SK-N-SH (cell line): ENCODE results near the gene LAPTM5. TPM values are rescaled to one million over a fixed set of nuclear protein-coding genes. Genes with fewer than 3 reads are reported as not detected.
A peak's percentile ranks its signal among the peaks of the same experiment; 100 is the strongest.

Source experiments
- CTCF ChIA-PET: fragments of 300-600, 350-600 bp; formaldehyde crosslinking; extraction: SDS; loops from one replicate; lab custom pipeline; 2021; lab: Yijun Ruan, JAX
- POLR2A ChIA-PET: fragments of 350-600 bp; sonication (Branson Sonifier 250); formaldehyde crosslinking; extraction: SDS; loops from one replicate; lab custom pipeline; 2020; ENCODE audit warnings: antibody characterized with exemption, inconsistent platforms; lab: Yijun Ruan, JAX
- DNase-seq: peaks from one replicate; pipeline ENCODE4 v3.0.0; 2012
- H2AFZ ChIP-seq: fragments of 200-600 bp; sonication (generic); 2 replicates; pipeline ENCODE4 v1.8.1; 2016; ENCODE audit warnings: antibody characterized with exemption, mild to moderate bottlenecking, low read depth
- H3F3A ChIP-seq: fragments of 200-600 bp; sonication (generic); replicated peaks from 2 replicates; pipeline ENCODE3; 2016; ENCODE audit warnings: antibody characterized with exemption, mild to moderate bottlenecking; ENCODE audit not compliant: insufficient read depth
- H3K27ac ChIP-seq, 2 experiments: fragments of 200-500 bp in 1 of 2; fragments of 200-600 bp in 1 of 2; sonication (Bioruptor generic) in 1 of 2; sonication (generic), shearing (Covaris generic) in 1 of 2; 2 replicates each; pipeline versions ENCODE4 v1.5.1 to v1.6.1; 2014 to 2016; ENCODE audit warnings: low read depth in 2 of 2, inconsistent platforms in 1 of 2, low read length in 1 of 2, mild to moderate bottlenecking in 1 of 2, mixed read lengths in 1 of 2
- H3K27me3 ChIP-seq: fragments of 200-600 bp; sonication (generic), shearing (Covaris generic); 2 replicates; pipeline ENCODE4 v1.6.1; 2016; ENCODE audit warnings: mixed run types; ENCODE audit not compliant: insufficient read depth
- H3K36me3 ChIP-seq, 2 experiments: fragments of 200-500 bp in 1 of 2; fragments of 200-600 bp in 1 of 2; sonication (Bioruptor generic) in 1 of 2; sonication (generic) in 1 of 2; replicated peaks in 1 of 2; 2 replicates each; pipeline versions ENCODE3 to v1.5.1; 2014 to 2016; ENCODE audit warnings: low read length in 1 of 2, mild to moderate bottlenecking in 1 of 2; ENCODE audit not compliant: insufficient read depth in 2 of 2, control insufficient read depth in 1 of 2
- H3K4me1 ChIP-seq, 2 experiments: fragments of 200-500 bp in 1 of 2; fragments of 200-600 bp in 1 of 2; sonication (Bioruptor generic) in 1 of 2; sonication (generic), shearing (Covaris generic) in 1 of 2; 2 replicates each; pipeline versions ENCODE4 v1.5.1 to v1.6.1; 2014 to 2016; ENCODE audit warnings: low read depth in 1 of 2, low read length in 1 of 2, mixed run types in 1 of 2; ENCODE audit not compliant: insufficient read depth in 2 of 2, control insufficient read depth in 1 of 2
- H3K4me2 ChIP-seq: fragments of 200-600 bp; sonication (generic), shearing (Covaris generic); 2 replicates; pipeline ENCODE4 v1.6.1; 2017; ENCODE audit warnings: mixed run types
- H3K4me3 ChIP-seq, 2 experiments: fragments of 200-500 bp in 1 of 2; fragments of 200-600 bp in 1 of 2; sonication (Bioruptor generic) in 1 of 2; sonication (generic), shearing (Covaris generic) in 1 of 2; 2 replicates each; pipeline versions ENCODE4 v1.5.1 to v1.8.1; 2014 to 2016; ENCODE audit warnings: low read depth in 2 of 2, inconsistent platforms in 1 of 2, low read length in 1 of 2, mild to moderate bottlenecking in 1 of 2, mixed read lengths in 1 of 2, moderate library complexity in 1 of 2
- H3K79me2 ChIP-seq: fragments of 200-600 bp; sonication (generic); 2 replicates; pipeline ENCODE4 v1.8.1; 2017; ENCODE audit warnings: mild to moderate bottlenecking; ENCODE audit not compliant: insufficient read depth
- H3K9ac ChIP-seq: fragments of 200-600 bp; sonication (generic); 2 replicates; pipeline ENCODE4 v1.6.1; 2017; ENCODE audit warnings: mixed run types
- H3K9me2 ChIP-seq: fragments of 200-600 bp; sonication (generic); 2 replicates; pipeline ENCODE4 v1.6.1; 2017; ENCODE audit warnings: mixed run types
- H3K9me3 ChIP-seq: fragments of 200-600 bp; sonication (generic); 2 replicates; pipeline ENCODE4 v1.6.1; 2017; ENCODE audit warnings: mixed run types, mild to moderate bottlenecking, moderate library complexity
- H4K20me1 ChIP-seq: fragments of 200-600 bp; sonication (generic); 2 replicates; pipeline ENCODE4 v1.6.1; 2017; ENCODE audit warnings: mild to moderate bottlenecking, mixed run types; ENCODE audit not compliant: insufficient read depth
- CHD2 ChIP-seq: fragments of 150-350 bp; IDR thresholded peaks from 2 replicates; pipeline ENCODE4 v1.6.1; 2018; ENCODE audit warnings: low read length; ENCODE audit not compliant: partially characterized antibody
- CTCF ChIP-seq: fragments of 200-600 bp; sonication (generic); IDR thresholded peaks from 2 replicates; pipeline ENCODE4 v1.6.1; 2017; ENCODE audit warnings: antibody characterized with exemption, mild to moderate bottlenecking, moderate library complexity
- GABPA ChIP-seq: IDR thresholded peaks from 2 replicates; pipeline ENCODE4 v1.4.0; 2012; ENCODE audit warnings: low read depth, mild to moderate bottlenecking
- MEF2A ChIP-seq: IDR thresholded peaks from 2 replicates; pipeline ENCODE4 v1.4.0; 2012; ENCODE audit warnings: low read depth, borderline replicate concordance
- RAD21 ChIP-seq: IDR thresholded peaks from 2 replicates; pipeline ENCODE4 v1.6.1; 2012; ENCODE audit warnings: mild to moderate bottlenecking, low read length
- RCOR1 ChIP-seq: fragments of 150-350 bp; IDR thresholded peaks from 2 replicates; pipeline ENCODE4 v1.6.1; 2017; ENCODE audit warnings: antibody characterized with exemption, low read length
- RFX5 ChIP-seq: IDR thresholded peaks from 2 replicates; pipeline ENCODE4 v1.6.1; 2012; ENCODE audit warnings: mild to moderate bottlenecking, improper control_type of control experiment, low read length
- RXRA ChIP-seq: IDR thresholded peaks from 2 replicates; pipeline ENCODE4 v1.4.0; 2012; ENCODE audit warnings: low read depth, mild to moderate bottlenecking, borderline replicate concordance
- SMC3 ChIP-seq: IDR thresholded peaks from 2 replicates; pipeline ENCODE4 v1.6.1; 2012; ENCODE audit warnings: low read depth, low read length, improper control_type of control experiment
- TAF1 ChIP-seq: IDR thresholded peaks from 2 replicates; pipeline ENCODE4 v1.6.1; 2012; ENCODE audit warnings: low read depth, mild to moderate bottlenecking, low read length, moderate library complexity, borderline replicate concordance
- TCF12 ChIP-seq: IDR thresholded peaks from 2 replicates; pipeline ENCODE4 v1.4.0; 2012
- TEAD4 ChIP-seq: IDR thresholded peaks from 2 replicates; pipeline ENCODE4 v1.4.0; 2012; ENCODE audit warnings: mild to moderate bottlenecking, borderline replicate concordance; ENCODE audit not compliant: insufficient read depth
- YY1 ChIP-seq: IDR thresholded peaks from 2 replicates; pipeline ENCODE4 v1.4.0; 2012; ENCODE audit warnings: low read depth, mild to moderate bottlenecking
- ZBTB33 ChIP-seq: IDR thresholded peaks from 2 replicates; pipeline ENCODE4 v1.4.0; 2012; ENCODE audit warnings: low read depth, borderline replicate concordance
- WGBS: methylation state at CpG from one replicate; pipeline ENCODE4 v1.1.6; 2017; ENCODE audit warnings: low lambda C conversion rate; 5-methylcytosine and 5-hydroxymethylcytosine counted together
- polyA plus RNA-seq, 3 experiments: library from polyadenylated mRNA; depleted of rRNA; stranded (reverse); fragments of >200 nt; gene quantifications; 2 replicates each; pipeline ENCODE4 v1.2.3, GENCODE V29; 2012
- TF ChIP-seq, protein P1 (sequence below): IDR thresholded peaks from 2 replicates; pipeline ENCODE4 v1.4.0; 2012; ENCODE audit warnings: low read depth
- TF ChIP-seq, protein P2 (sequence below): fragments of 150-350 bp; IDR thresholded peaks from 2 replicates; pipeline ENCODE4 v1.6.1; 2016; ENCODE audit warnings: mild to moderate bottlenecking, low read depth, low read length

Gene LAPTM5
- polyA plus RNA-seq, 1 of the 3 experiments (the other 2 are of a cell fraction) = 1.1 TPM

DNA sequence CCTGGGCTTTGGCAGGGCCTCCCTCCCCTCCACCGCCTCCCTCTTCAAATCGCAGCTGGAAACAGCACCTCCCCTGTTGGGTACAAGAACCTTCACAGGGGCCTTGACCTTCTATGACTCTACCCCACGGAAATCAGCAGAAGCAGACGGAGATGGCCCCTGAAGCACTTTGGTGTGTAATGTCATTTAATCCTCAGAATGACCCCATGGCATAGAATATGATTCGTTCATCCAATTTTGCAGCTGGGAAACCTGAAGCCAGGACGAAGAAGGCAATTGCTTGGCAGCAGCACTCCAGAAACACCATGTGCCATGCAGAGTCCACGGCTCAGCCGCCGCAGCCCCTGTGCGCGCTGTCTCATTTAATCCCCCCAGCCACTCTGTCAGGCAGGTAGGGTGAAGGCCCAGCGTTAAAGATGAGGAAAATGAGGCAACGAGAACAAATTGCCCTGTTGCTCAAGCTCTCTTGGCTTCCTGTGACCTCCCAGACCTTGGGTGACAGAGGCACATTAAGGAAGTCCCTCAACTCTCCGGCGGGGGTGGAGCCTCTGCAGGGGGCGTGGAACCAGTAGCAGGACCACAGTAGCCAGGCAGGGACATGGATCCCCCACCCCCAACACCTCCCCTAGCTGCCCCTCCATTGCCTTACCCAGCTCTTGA is 25.8 kb upstream of the LAPTM5 start (continued):
- no peak for TF ChIP-seq ZBTB33
- TF ChIP-seq SMC3 = no peak
- TF ChIP-seq TEAD4 = no peak
- no peak for TF ChIP-seq GABPA
- TF ChIP-seq, protein P1, sequence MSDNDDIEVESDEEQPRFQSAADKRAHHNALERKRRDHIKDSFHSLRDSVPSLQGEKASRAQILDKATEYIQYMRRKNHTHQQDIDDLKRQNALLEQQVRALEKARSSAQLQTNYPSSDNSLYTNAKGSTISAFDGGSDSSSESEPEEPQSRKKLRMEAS = no peak
- no peak for TF ChIP-seq TCF12

DNA sequence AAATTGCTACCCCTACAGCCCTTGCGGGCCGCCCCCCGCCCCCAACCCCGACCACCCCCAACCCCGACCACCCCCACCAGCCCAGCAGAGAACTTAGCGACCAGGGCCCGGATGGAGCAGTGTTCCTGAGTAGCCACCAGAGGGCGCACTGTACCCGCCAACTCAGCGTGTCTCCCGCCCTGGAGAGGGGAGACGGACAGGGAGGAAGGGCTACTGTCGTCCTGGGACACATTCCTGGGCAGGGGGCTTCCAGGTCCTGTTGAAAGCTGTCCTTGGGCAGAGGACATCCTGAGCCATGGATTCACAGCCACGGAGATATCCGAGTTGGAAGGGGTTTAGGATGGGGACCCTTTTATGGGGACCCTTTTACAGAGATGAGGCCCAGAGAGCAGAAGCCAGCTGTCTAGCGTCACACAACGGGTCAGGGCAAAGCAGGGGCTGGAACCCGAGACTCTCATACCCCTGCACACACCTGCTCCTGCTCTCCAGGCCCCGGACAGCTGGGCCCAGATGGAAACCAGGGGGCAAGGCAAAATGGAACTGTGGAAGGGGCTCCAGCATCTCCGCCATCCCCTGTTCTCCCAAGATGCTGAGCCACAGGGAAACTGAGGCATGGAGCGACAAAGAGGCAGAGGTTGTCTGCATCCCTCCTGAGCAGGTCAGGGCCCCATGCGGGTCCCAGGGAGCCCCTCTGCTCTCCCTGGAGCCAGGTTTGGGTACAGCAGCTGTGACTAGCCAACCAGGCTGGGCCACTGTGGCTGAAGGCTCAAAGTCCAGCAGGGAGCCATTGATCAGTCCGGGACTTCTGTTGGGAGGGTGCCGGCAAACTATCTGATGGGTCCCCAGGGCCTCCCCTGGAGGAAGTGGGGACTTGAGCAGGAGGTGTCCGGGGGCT is 25.0 kb upstream of the LAPTM5 start:
- Histone ChIP-seq H3K27me3 (no peaks in the 10 kb centered on the region), H3K9ac (no peak overlapping the region), H3K36me3 (no peaks in the 10 kb centered on the region), H3K9me3 (no peaks in the 10 kb centered on the region), H3K79me2 (no peaks in the 10 kb centered on the region), H3K9me2 (no peaks in the 10 kb centered on the region), H3K4me1 (peaks cover 0 to 20% of the 10 kb centered on the region in 2 experiments; a peak in 1 of 4 replicates), H3K4me2 (no peak overlapping the region), H3K27ac (no peak overlapping the region), H3K4me3 (peak overlapping the region in 1 of 2 experiments; percentile 46; a peak in 1 of 4 replicates), H4K20me1 (no peaks in the 10 kb centered on the region), H2AFZ (no peak overlapping the region), H3F3A (peaks cover 3% of the 10 kb centered on the region)
- TF ChIP-seq RCOR1 (no peak), TAF1 (no peak), CHD2 (no peak), ZBTB33 (no peak), RAD21 (peak; percentile 85), SMC3 (peak; percentile 89), RFX5 (no peak), RXRA (no peak), YY1 (no peak), CTCF (peak; percentile 63), MEF2A (no peak)
- TF ChIP-seq, protein P2, sequence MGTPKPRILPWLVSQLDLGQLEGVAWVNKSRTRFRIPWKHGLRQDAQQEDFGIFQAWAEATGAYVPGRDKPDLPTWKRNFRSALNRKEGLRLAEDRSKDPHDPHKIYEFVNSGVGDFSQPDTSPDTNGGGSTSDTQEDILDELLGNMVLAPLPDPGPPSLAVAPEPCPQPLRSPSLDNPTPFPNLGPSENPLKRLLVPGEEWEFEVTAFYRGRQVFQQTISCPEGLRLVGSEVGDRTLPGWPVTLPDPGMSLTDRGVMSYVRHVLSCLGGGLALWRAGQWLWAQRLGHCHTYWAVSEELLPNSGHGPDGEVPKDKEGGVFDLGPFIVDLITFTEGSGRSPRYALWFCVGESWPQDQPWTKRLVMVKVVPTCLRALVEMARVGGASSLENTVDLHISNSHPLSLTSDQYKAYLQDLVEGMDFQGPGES = no peak
- ChIA-PET POLR2A (no interaction called here), CTCF (interaction anchor here (0.7 to 12.1 kb wide), 47 partner anchors 14 to 766 kb away, joined by 3 to 377 read pairs (median 4); partner anchors contain the start of genes LAPTM5 and MATN1)
- peak; percentile 92 for DNase-seq
- 28% methylated on average over 15 of the region's 25 CpGs for WGBS
